Measurements from ENCODE around the gene MYOM1.
A peak's percentile ranks its signal among the peaks of the same experiment; 100 is the strongest.
"Not testable (repeated sequence)": the region's sequence is repeated elsewhere in the genome, so short reads cannot be mapped to it uniquely, and the experiment has no call there.

MYOM1 gene

GRCh38 chr18:3067165-3067661 is 152.6 kb downstream of the MYOM1 start:
- in situ Hi-C loops (cut with MboI; ENCODE audit: low sequenced_read_pairs, unreplicated experiment), result no loop called here

GRCh38 chr18:3066341-3067110 is 153.2 kb downstream of the MYOM1 start:
- in situ Hi-C loops (cut with MboI; ENCODE audit: low sequenced_read_pairs, unreplicated experiment), result no loop called here
- no peak for TF ChIP-seq CTCF (IDR thresholded peaks at IDR 0.05; ENCODE audit: borderline replicate concordance, control extremely low read depth, extremely low read depth, insufficient read depth, missing control alignments)
- no peak for DNase-seq (ENCODE audit: low spot score)

More at GRCh38 chr18:3067165-3067661, 152.6 kb downstream of the MYOM1 start:
- no peak for DNase-seq (ENCODE audit: low spot score)
- no peak for TF ChIP-seq CTCF (IDR thresholded peaks at IDR 0.05; ENCODE audit: borderline replicate concordance, control extremely low read depth, extremely low read depth, insufficient read depth, missing control alignments)

DNA sequence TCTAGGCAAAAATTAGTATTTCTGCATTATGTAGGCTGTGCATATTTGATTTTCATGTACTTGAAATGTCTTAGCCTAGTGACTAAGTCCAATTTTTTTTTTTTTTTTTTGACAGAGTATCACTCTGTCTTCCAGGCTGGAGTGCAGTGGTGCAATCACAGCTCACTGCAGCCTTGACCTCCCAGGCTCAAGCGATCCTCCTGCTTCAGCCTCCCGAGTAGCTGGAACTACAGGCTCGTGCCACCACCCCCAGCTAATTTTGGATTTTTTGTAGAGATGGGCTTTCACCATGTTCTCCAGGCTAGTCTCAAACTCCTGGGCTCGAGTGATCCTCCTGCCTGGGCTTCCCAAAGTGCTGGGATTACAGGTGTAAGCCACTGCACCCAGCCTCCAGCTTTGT is 156.0 kb downstream of the MYOM1 start:
- in situ Hi-C loops (cut with MboI; ENCODE audit: low sequenced_read_pairs, unreplicated experiment), result not testable (repeated sequence)

GRCh38 chr18:3062798-3063680 is 156.7 kb downstream of the MYOM1 start:
- TF ChIP-seq CTCF (IDR thresholded peaks at IDR 0.05; ENCODE audit: borderline replicate concordance, control extremely low read depth, extremely low read depth, insufficient read depth, missing control alignments), result peak; percentile 75
- DNase-seq (ENCODE audit: low spot score), result peak; percentile 60
- in situ Hi-C loops (cut with MboI; ENCODE audit: low sequenced_read_pairs, unreplicated experiment), result no loop called here

More for the DNA sequence above, 156.0 kb downstream of the MYOM1 start:
- DNase-seq (ENCODE audit: low spot score), result not testable (repeated sequence)

DNA sequence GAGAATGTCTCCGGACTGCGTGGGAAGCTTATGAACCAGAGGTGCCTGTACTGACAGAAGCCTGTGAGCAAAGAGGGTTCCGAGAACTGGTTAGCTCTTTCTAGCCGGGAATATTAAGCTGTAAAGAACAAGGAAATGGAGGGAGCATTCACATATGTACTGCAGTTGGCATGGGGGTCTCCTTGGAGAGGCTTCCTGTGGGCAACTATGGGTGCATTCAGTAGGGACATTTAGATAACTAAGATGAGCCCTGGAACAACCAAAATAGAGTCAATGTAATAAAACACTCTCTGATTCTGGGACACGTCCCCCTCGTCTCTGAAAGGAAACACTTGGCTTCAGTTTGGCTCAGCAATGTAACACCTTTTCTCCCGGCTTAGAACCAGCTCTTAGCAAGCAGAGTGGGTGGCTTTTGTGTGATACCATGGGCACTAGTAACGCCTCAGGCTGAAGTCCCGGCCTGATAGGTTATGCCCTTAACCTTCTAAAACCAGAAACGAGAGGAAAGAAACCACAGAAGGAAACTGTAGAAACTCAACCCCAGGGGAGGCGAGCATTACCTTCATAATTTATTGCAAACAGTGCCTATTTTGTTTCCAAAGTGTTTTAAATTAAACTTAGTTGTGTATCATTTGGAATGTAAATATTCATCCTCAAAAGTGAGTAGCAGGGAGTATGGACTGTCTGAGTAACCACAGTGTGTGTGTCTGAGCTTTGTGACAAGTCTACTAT is 158.0 kb downstream of the MYOM1 start:
- in situ Hi-C loops (cut with MboI; ENCODE audit: low sequenced_read_pairs, unreplicated experiment), result no loop called here
- DNase-seq (ENCODE audit: low spot score), result no peak
- no peak for TF ChIP-seq CTCF (IDR thresholded peaks at IDR 0.05; ENCODE audit: borderline replicate concordance, control extremely low read depth, extremely low read depth, insufficient read depth, missing control alignments)

- in situ Hi-C loops (cut with MboI; ENCODE audit: low sequenced_read_pairs, unreplicated experiment), result no loop called here
Measured at GRCh38 chr18:3060667-3061580, 158.8 kb downstream of the MYOM1 start.

More at GRCh38 chr18:3060667-3061580, 158.8 kb downstream of the MYOM1 start:
- DNase-seq (ENCODE audit: low spot score), result peak; percentile 43
- no peak for TF ChIP-seq CTCF (IDR thresholded peaks at IDR 0.05; ENCODE audit: borderline replicate concordance, control extremely low read depth, extremely low read depth, insufficient read depth, missing control alignments)
